Spleen (tissue), 11 donors: Measurements from ENCODE around the gene ABCA6. TPM values are rescaled to one million over a fixed set of nuclear protein-coding genes. Genes with fewer than 3 reads are reported as not detected.

ENCODE experiments used
- DNase-seq: peaks from one replicate; pipeline ENCODE4 v3.0.0-alpha.2; 2020
- H3K27ac ChIP-seq, 8 donors: fragments of 200-600 bp; sonication (generic) in 7 of 8; 1 replicate in 4 of 8; 2 replicates in 4 of 8; pipeline versions ENCODE4 v1.5.0 to v1.8.0; 2016 to 2021; ENCODE audit warnings: inconsistent platforms in 4 of 8, mild to moderate bottlenecking in 4 of 8, moderate library complexity in 1 of 8
- H3K27me3 ChIP-seq, 7 donors: fragments of 200-600 bp; sonication (generic) in 6 of 7; replicated peaks in 1 of 7; 1 replicate in 4 of 7; 2 replicates in 3 of 7; pipeline versions ENCODE4 v1.5.0 to v1.8.0; 2016 to 2021; ENCODE audit warnings: inconsistent platforms in 3 of 7, mild to moderate bottlenecking in 1 of 7
- H3K36me3 ChIP-seq, 6 donors: fragments of 200-600 bp; sonication (generic) in 5 of 6; 1 replicate in 4 of 6; 2 replicates in 2 of 6; pipeline versions ENCODE4 v1.5.0 to v1.8.0; 2016 to 2021; ENCODE audit warnings: inconsistent platforms in 2 of 6
- H3K4me1 ChIP-seq, 6 donors: fragments of 200-600 bp; sonication (generic) in 5 of 6; 1 replicate in 3 of 6; 2 replicates in 3 of 6; pipeline versions ENCODE4 v1.5.0 to v1.8.0; 2016 to 2021; ENCODE audit warnings: inconsistent platforms in 3 of 6
- H3K4me3 ChIP-seq, 8 donors: fragments of 200-600 bp; sonication (generic) in 7 of 8; 1 replicate in 4 of 8; 2 replicates in 4 of 8; pipeline versions ENCODE4 v1.5.0 to v1.8.0; 2016 to 2021; ENCODE audit warnings: inconsistent platforms in 4 of 8, mild to moderate bottlenecking in 4 of 8, moderate library complexity in 2 of 8
- H3K9me3 ChIP-seq, 8 donors: fragments of 200-600 bp; sonication (generic) in 7 of 8; 1 replicate in 4 of 8; 2 replicates in 4 of 8; pipeline versions ENCODE4 v1.5.0 to v1.8.0; 2016 to 2021; ENCODE audit warnings: inconsistent platforms in 4 of 8
- POLR2A ChIP-seq, 3 donors: fragments of 450-650 bp; IDR thresholded peaks; one replicate each; pipeline ENCODE4 v1.5.1; 2017; ENCODE audit warnings: antibody characterized with exemption in 3 of 3, mild to moderate bottlenecking in 1 of 3
- POLR2AphosphoS5 ChIP-seq, 3 donors: sonication (generic); formaldehyde crosslinking; IDR thresholded peaks; one replicate each; pipeline ENCODE4 v1.5.1; 2017; ENCODE audit warnings: antibody characterized with exemption in 3 of 3
- WGBS, 5 donors: extraction: QIAGEN DNeasy Blood & Tissue Kit in 3 of 5; methylation state at CpG; one replicate each; pipeline versions ENCODE4 v1.1.5 to v1.1.7; 2013 to 2018; 5-methylcytosine and 5-hydroxymethylcytosine counted together
- intact Hi-C: fragments of 100-400 bp; cut with DNase I; formaldehyde crosslinking; loops from one replicate; pipeline ENCODE4 v1.15.0; 2023; ENCODE audit warnings: low total_unique reads
- polyA plus RNA-seq, 3 donors: library from polyadenylated mRNA; stranded (reverse); fragments of 200-250 nt; gene quantifications; one replicate each; pipeline ENCODE4 v1.2.1, GENCODE V29; 2013
- total RNA-seq, 7 donors: library from RNA; depleted of rRNA in 3 of 7; stranded (reverse); fragments of >200 nt in 3 of 7; fragmentation: NEBNext Ultra II Directional in 4 of 7; extraction: Animal tissue kit (Norgen Biotek cat#: 25700) in 4 of 7; gene quantifications; one replicate each; pipeline versions ENCODE4 v1.1.0 to v1.2.1, GENCODE V29; 2016 to 2021
- TF ChIP-seq, protein P1 (sequence below), 11 experiments: fragments of 200-600 bp in 7 of 11; fragments of 450-650 bp in 4 of 11; sonication (generic) in 4 of 11; IDR thresholded peaks in 8 of 11; conservative IDR thresholded peaks in 3 of 11; 1 replicate in 7 of 11; 2 replicates in 4 of 11; pipeline versions ENCODE4 v1.4.0 to v1.8.0; 2016 to 2021; ENCODE audit warnings: antibody characterized with exemption in 11 of 11, inconsistent platforms in 4 of 11, mild to moderate bottlenecking in 1 of 11
- donor health status: healthy with polysubstance abuse.
- donor health status: DM: no; HTN: no; CAD: no; lungs with moderate emphysema.
- donor health status: DM: no; HTN: no; CAD: no.
- donor health status: Bipolar disorder and iron deficiency.
- donor health status: healthy.
- donor health status: DM: no; HTN: no; CAD: no.
- donor health status: DM: yes; HTN: yes; CAD: no.

ABCA6 gene
- total and polyA plus RNA-seq, 10 donors: 2.3 to 23.2 (median 9.6) TPM

GRCh38 chr17:69061721-69062556 is 79.8 kb downstream of the ABCA6 start:
- Histone ChIP-seq H3K9me3 (peaks cover 0 to 4% (median 0%) of the 10 kb centered on the region in 8 donors), H3K27ac (no peak overlapping the region), H3K4me1 (peaks cover 0 to 10% (median 2%) of the 10 kb centered on the region in 6 donors), H3K27me3 (no peaks in the 10 kb centered on the region), H3K4me3 (no peak overlapping the region), H3K36me3 (no peaks in the 10 kb centered on the region)
- intact Hi-C loops: no loop called here
- DNase-seq: no peak
- TF ChIP-seq, protein P1, sequence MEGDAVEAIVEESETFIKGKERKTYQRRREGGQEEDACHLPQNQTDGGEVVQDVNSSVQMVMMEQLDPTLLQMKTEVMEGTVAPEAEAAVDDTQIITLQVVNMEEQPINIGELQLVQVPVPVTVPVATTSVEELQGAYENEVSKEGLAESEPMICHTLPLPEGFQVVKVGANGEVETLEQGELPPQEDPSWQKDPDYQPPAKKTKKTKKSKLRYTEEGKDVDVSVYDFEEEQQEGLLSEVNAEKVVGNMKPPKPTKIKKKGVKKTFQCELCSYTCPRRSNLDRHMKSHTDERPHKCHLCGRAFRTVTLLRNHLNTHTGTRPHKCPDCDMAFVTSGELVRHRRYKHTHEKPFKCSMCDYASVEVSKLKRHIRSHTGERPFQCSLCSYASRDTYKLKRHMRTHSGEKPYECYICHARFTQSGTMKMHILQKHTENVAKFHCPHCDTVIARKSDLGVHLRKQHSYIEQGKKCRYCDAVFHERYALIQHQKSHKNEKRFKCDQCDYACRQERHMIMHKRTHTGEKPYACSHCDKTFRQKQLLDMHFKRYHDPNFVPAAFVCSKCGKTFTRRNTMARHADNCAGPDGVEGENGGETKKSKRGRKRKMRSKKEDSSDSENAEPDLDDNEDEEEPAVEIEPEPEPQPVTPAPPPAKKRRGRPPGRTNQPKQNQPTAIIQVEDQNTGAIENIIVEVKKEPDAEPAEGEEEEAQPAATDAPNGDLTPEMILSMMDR (IDR thresholded peaks at IDR 0.05 in 8 of 11, conservative IDR thresholded peaks at IDR 0.05 in 3 of 11): no peak
- TF ChIP-seq POLR2A (IDR thresholded peaks at IDR 0.05): no peak
- no peak for TF ChIP-seq POLR2AphosphoS5 (IDR thresholded peaks at IDR 0.05)
- WGBS, 5 donors: 88 to 98% (median 95%) methylated on average over 4 of the region's 4 CpGs

DNA sequence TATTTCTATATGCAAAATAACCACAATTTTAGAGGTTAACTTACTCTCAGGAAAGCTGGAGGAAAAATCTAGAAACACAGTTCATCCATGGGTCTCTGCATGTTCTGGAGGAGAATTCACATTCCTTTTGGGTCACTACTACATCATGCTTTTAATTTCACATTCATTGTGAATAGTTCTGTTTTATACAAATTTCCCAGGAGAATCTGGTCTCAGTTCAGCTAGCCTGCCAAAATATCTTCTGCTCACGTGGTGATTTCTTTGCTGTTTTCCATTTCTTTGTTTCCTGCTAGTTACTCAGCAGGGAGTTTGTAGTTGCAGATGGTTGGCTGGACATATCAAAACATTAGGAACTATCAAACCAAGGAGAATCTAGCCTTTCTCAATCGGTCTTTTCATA is 80.9 kb downstream of the ABCA6 start, which contains the start of gene ABCA9:
ABCA9 (minus strand) TSS at position 106 of the 400 bp plus-strand sequence. CDS start 9,801 bp downstream, outside the sequence.
- TF ChIP-seq, protein P1 (IDR thresholded peaks at IDR 0.05 in 8 of 11, conservative IDR thresholded peaks at IDR 0.05 in 3 of 11): no peak
- no peak for TF ChIP-seq POLR2AphosphoS5 (IDR thresholded peaks at IDR 0.05)
- no peak for TF ChIP-seq POLR2A (IDR thresholded peaks at IDR 0.05)
- WGBS, 5 donors: 33 to 46% (median 41%) methylated on average over 2 of the region's 2 CpGs
- no peaks in the 10 kb centered on the region for H3K27me3 ChIP-seq
- peaks cover 0 to 5% (median 0%) of the 10 kb centered on the region in 6 donors for H3K4me1 ChIP-seq
- H3K36me3 ChIP-seq: no peaks in the 10 kb centered on the region
- H3K27ac ChIP-seq: no peak within 1 kb of the TSS
- no peak for DNase-seq
- intact Hi-C loops: no loop called here
- H3K4me3 ChIP-seq: no peak within 1 kb of the TSS
- peaks cover 0 to 14% (median 6%) of the 10 kb centered on the region in 8 donors for H3K9me3 ChIP-seq

GRCh38 chr17:69059458-69060175 is 82.1 kb downstream of the ABCA6 start:
- Histone ChIP-seq H3K9me3 (peaks cover 0 to 19% (median 9%) of the 10 kb centered on the region in 8 donors), H3K4me1 (peaks cover 0 to 5% (median 0%) of the 10 kb centered on the region in 6 donors), H3K27ac (no peak overlapping the region), H3K27me3 (no peaks in the 10 kb centered on the region), H3K4me3 (no peak overlapping the region), H3K36me3 (no peaks in the 10 kb centered on the region)
- no peak for DNase-seq
- TF ChIP-seq, protein P1 (IDR thresholded peaks at IDR 0.05 in 8 of 11, conservative IDR thresholded peaks at IDR 0.05 in 3 of 11): no peak
- TF ChIP-seq POLR2AphosphoS5 (IDR thresholded peaks at IDR 0.05): no peak
- no peak for TF ChIP-seq POLR2A (IDR thresholded peaks at IDR 0.05)
- WGBS, 5 donors: 76 to 86% (median 81%) methylated on average over 7 of the region's 7 CpGs
- intact Hi-C loops: no loop called here

DNA sequence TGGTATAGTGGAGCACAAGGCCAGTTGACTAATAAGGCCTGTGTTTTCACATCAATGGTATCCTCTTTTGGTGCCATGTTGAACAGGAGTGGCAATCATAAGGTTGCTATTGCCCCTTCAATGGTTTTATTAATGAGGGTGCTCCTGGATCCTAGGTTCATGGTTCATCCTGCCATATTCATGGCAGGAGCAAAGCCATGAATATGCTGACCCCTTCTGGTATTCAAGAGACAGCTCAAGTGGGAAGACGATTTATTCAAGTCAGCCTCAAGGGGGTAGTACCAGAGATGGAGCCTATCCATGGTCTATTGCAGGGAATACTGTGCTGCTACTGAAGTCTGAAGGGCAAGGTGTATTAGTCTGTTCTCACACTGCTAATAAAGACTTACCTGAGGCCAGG is 83.5 kb downstream of the ABCA6 start:
- H3K27me3 ChIP-seq: no peaks in the 10 kb centered on the region

More for the DNA sequence above, 83.5 kb downstream of the ABCA6 start:
- H3K4me3 ChIP-seq: no peak overlapping the region
- 91 to 96% (median 92%) methylated on average over 1 of the region's 1 CpG for WGBS, 5 donors
- peaks cover 0 to 5% (median 0%) of the 10 kb centered on the region in 6 donors for H3K4me1 ChIP-seq
- TF ChIP-seq POLR2AphosphoS5 (IDR thresholded peaks at IDR 0.05) (no peak), POLR2A (IDR thresholded peaks at IDR 0.05) (no peak)
- TF ChIP-seq, protein P1 (IDR thresholded peaks at IDR 0.05 in 8 of 11, conservative IDR thresholded peaks at IDR 0.05 in 3 of 11): no peak
- no peak overlapping the region for H3K27ac ChIP-seq
- no peak for DNase-seq
- peaks cover 0 to 19% (median 9%) of the 10 kb centered on the region in 8 donors for H3K9me3 ChIP-seq
- intact Hi-C loops: no loop called here
- H3K36me3 ChIP-seq: no peaks in the 10 kb centered on the region
